Left lung (tissue), 10 donors: Measurements from ENCODE around the gene AHRR. TPM values are rescaled to one million over a fixed set of nuclear protein-coding genes. Genes with fewer than 3 reads are reported as not detected.

Experiments
- ATAC-seq: fragments of 200-7000 bp; cut with Tn5 transposase; one replicate; pipeline ENCODE4 v1.9.1; 2020; ENCODE audit warnings: moderate library complexity
- DNase-seq, 4 donors: peaks; one replicate each; pipeline ENCODE4 v3.0.0-alpha.2; 2013 to 2020
- H3K27ac ChIP-seq, 2 donors: fragments of 200-600 bp; sonication (generic) in 1 of 2; one replicate each; pipeline versions ENCODE4 v1.5.0 to v1.8.0; 2020 to 2021
- H3K27me3 ChIP-seq, 2 donors: fragments of 200-600 bp; sonication (generic) in 1 of 2; one replicate each; pipeline versions ENCODE4 v1.5.0 to v1.8.0; 2020 to 2021
- H3K36me3 ChIP-seq, 2 donors: fragments of 200-600 bp; sonication (generic) in 1 of 2; one replicate each; pipeline versions ENCODE4 v1.5.0 to v1.8.0; 2020 to 2021
- H3K4me1 ChIP-seq, 2 donors: fragments of 200-600 bp; one replicate each; pipeline ENCODE4 v1.8.0; 2021
- H3K4me3 ChIP-seq, 2 donors: fragments of 200-600 bp; sonication (generic) in 1 of 2; one replicate each; pipeline versions ENCODE4 v1.5.0 to v1.8.0; 2020 to 2021; ENCODE audit warnings: mild to moderate bottlenecking in 1 of 2
- H3K9me3 ChIP-seq, 2 donors: fragments of 200-600 bp; sonication (generic) in 1 of 2; one replicate each; pipeline versions ENCODE4 v1.5.0 to v1.8.0; 2020 to 2021
- intact Hi-C, 2 donors: fragments of 100-400 bp; cut with DNase I; formaldehyde crosslinking; loops; one replicate each; pipeline versions ENCODE4 v1.11.2 to v1.14.2; 2022
- polyA plus RNA-seq, 6 donors: library from polyadenylated mRNA; unstranded; fragments of 120-200 nt; gene quantifications; one replicate each; pipeline ENCODE4 v1.2.1, GENCODE V29; 2013; ENCODE audit not compliant: insufficient read length in 6 of 6
- total RNA-seq, 2 donors: library from RNA; stranded (reverse); fragmentation: NEBNext Ultra II Directional; extraction: Animal tissue kit (Norgen Biotek cat#: 25700); gene quantifications; one replicate each; pipeline ENCODE4 v1.2.1, GENCODE V29; 2021
- TF ChIP-seq, protein P1 (sequence below), 2 donors: fragments of 200-600 bp; sonication (generic) in 1 of 2; IDR thresholded peaks; one replicate each; pipeline versions ENCODE4 v1.5.0 to v1.8.0; 2021; ENCODE audit warnings: antibody characterized with exemption in 2 of 2
- donor health status: DM: no; HTN: yes; CAD: no.
- donor health status: DM: no; HTN: no; CAD: no.

AHRR gene
- total and polyA plus RNA-seq, 8 donors, result 0.32 to 8.4 (median 4.7) TPM

DNA sequence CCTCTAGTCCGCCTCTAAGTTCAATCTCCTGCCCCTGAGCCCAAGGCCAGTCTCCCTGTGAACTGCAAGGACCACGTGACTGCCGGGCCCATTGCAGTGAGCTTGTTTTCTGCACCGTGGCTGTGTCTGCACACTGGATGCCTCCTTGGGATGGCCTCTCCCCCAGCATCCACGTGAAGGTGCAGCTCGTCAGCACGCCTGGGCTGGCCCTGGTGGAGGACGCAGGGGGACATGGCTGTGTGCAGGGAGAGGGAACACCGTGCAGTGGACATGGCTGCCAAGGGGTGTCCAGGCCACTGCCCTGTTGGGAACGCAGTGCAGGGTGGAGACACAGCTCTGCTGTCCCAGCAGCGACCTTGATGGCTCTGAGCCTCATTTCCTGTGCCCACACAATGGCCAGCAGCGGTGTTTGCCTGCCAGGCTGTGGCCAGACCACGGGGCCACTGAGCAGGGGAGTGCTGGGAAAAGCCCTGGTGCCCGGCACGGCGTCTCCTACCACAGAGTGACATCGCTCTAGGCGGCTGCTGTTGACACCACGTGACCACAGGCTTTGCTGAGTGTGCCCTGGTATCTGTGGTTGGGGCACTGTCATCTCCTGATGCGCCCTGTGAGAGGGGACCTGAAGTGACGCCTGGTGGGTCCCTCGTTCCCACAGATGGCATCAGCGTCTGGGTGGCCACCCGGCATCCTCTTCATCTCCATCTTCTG, 94.6 kb downstream of the AHRR start:
- intact Hi-C loops, result no loop called here
- no peak for ATAC-seq
- H3K27me3 ChIP-seq, result no peaks in the 10 kb centered on the region
- DNase-seq, result peak in 1 of 4 donors; percentile 73
- H3K36me3 ChIP-seq, result no peaks in the 10 kb centered on the region
- no peak overlapping the region for H3K27ac ChIP-seq
- H3K4me3 ChIP-seq, result no peak overlapping the region
- H3K4me1 ChIP-seq, result no peaks in the 10 kb centered on the region
- TF ChIP-seq, protein P1, sequence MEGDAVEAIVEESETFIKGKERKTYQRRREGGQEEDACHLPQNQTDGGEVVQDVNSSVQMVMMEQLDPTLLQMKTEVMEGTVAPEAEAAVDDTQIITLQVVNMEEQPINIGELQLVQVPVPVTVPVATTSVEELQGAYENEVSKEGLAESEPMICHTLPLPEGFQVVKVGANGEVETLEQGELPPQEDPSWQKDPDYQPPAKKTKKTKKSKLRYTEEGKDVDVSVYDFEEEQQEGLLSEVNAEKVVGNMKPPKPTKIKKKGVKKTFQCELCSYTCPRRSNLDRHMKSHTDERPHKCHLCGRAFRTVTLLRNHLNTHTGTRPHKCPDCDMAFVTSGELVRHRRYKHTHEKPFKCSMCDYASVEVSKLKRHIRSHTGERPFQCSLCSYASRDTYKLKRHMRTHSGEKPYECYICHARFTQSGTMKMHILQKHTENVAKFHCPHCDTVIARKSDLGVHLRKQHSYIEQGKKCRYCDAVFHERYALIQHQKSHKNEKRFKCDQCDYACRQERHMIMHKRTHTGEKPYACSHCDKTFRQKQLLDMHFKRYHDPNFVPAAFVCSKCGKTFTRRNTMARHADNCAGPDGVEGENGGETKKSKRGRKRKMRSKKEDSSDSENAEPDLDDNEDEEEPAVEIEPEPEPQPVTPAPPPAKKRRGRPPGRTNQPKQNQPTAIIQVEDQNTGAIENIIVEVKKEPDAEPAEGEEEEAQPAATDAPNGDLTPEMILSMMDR (IDR thresholded peaks at IDR 0.05), result no peak
- no peaks in the 10 kb centered on the region for H3K9me3 ChIP-seq

DNA sequence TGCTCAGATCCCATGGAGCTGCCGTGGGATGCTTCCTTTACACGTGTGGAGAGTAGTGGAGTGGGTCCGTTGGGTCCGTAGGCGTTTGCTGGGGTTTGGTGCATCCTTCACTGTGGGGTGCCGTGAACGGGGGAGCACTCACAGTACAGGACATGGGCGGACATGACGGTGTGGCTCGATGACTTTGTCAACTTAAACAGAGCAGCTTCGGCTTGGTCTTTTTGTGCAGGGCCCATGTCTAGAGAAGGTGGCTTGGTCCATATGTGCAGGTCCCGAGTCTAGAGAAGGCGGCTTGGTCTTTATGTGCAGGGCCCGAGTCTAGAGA, 95.1 kb downstream of the AHRR start:
- Histone ChIP-seq H3K36me3 (no peaks in the 10 kb centered on the region), H3K4me1 (no peaks in the 10 kb centered on the region), H3K27ac (no peak overlapping the region), H3K9me3 (no peaks in the 10 kb centered on the region), H3K4me3 (no peak overlapping the region), H3K27me3 (no peaks in the 10 kb centered on the region)
- TF ChIP-seq, protein P1 (IDR thresholded peaks at IDR 0.05), result no peak
- ATAC-seq (no peak), DNase-seq (no peak)
- intact Hi-C loops, result no loop called here

DNA sequence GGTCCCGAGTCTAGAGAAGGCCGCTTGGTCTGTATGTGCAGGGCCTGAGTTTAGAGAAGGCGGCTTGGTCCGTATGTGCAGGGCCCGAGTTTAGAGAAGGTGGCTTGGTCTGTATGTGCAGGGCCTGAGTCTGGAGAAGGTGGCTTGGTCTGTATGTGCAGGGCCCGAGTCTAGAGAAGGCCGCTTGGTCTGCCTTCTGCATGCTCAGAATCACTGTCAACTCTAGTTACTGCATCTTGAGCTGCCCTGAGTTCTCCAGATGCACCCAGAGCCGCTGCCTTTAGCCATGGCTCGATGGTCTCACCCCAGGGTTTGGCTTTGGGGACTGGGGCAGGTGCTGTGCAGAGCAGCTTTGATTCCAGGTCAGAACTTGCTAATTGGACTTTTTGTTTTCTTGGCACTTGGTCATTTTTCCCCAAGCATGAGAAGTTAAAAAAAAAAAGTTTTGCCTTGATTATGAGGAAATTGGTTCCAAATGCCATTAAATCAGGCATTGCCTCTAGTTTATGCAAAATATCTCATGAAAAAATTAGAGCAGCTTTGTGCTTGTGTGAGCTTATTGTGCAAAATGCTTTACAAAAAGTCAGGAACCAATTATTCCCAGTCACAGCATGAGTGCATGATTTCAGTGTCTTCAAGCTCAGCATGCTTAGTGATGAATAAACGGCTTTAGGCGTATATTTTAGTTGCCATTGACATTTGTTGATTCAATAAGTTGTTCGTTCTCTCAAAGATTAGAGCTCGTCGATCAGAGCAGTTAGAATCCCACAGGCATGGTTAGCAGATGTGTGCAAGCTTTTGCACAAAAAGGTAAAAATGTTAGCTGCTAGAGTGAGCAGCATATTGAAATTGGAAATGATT, 96.0 kb downstream of the AHRR start:
- ATAC-seq, result no peak
- no peak overlapping the region for H3K4me3 ChIP-seq
- no peaks in the 10 kb centered on the region for H3K27me3 ChIP-seq
- H3K4me1 ChIP-seq, result no peaks in the 10 kb centered on the region
- no peak overlapping the region for H3K27ac ChIP-seq
- no peaks in the 10 kb centered on the region for H3K9me3 ChIP-seq
- H3K36me3 ChIP-seq, result no peaks in the 10 kb centered on the region
- intact Hi-C loops, result no loop called here
- TF ChIP-seq, protein P1 (IDR thresholded peaks at IDR 0.05), result no peak
- no peak for DNase-seq

DNA sequence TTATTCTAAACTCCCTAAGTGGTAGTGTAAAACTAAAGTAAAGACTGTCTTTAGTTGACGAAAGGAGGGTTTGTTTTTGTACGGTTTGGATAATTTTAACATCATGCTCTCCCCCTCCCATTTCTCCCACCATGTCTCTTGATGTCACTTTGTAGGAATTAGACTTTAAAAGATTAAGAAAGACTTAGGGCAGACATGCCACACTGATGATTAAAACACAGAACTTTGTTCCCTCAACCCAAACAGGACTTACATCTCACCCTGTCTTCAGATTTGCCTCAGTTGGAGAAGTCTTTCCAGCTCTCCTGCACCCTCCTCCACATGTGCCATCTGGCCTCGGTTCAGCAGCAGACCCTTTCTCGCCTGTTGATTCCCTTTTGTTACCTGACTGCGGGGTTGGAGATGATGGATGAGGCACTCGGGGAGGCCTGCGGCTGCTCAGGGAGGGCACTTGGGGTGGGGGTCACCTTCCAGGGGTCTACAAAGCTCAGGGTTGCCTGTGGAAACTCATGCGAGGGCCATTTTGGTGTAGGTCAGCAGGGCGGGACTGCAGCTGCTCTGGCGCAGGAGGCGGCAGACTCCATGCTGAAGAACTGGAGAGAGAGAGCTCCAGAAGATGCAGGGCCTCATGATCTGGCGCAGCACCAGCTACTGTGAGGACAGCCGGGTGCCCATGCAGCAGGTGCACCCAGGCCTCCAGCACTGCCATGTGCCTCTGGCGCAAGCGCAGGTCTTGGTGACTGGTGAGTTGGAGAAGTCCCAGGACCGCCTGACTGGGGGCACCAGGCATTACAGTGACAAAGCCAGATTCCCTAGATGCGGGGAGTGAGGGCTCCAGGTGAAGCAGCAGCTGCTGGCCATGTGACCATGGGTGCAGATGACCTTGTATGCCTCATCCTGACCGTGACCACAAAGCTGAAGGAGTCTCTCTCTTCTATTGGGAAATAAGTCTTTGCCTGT, 96.9 kb downstream of the AHRR start:
- Histone ChIP-seq H3K27me3 (no peaks in the 10 kb centered on the region), H3K4me1 (no peaks in the 10 kb centered on the region), H3K9me3 (no peaks in the 10 kb centered on the region), H3K36me3 (no peaks in the 10 kb centered on the region), H3K27ac (no peak overlapping the region), H3K4me3 (no peak overlapping the region)
- intact Hi-C loops, result no loop called here
- TF ChIP-seq, protein P1 (IDR thresholded peaks at IDR 0.05), result no peak
- ATAC-seq (no peak), DNase-seq (peak in 1 of 4 donors; percentile 64)
